Prostate gland (tissue), 2 donors: ENCODE measurements around the gene SBNO2.

Experiments
- POLR2AphosphoS5 ChIP-seq: sonication (generic); formaldehyde crosslinking; IDR thresholded peaks from one replicate; pipeline ENCODE4 v1.6.1; 2017; ENCODE audit warnings: antibody characterized with exemption
- TF ChIP-seq, protein P1 (sequence below), 4 experiments: fragments of 200-600 bp in 2 of 4; fragments of 450-650 bp in 2 of 4; sonication (generic) in 2 of 4; IDR thresholded peaks; 1 replicate in 3 of 4; 2 replicates in 1 of 4; pipeline ENCODE4 v1.5.1; 2016 to 2019; ENCODE audit warnings: antibody characterized with exemption in 4 of 4, mild to moderate bottlenecking in 2 of 4, moderate library complexity in 2 of 4

DNA sequence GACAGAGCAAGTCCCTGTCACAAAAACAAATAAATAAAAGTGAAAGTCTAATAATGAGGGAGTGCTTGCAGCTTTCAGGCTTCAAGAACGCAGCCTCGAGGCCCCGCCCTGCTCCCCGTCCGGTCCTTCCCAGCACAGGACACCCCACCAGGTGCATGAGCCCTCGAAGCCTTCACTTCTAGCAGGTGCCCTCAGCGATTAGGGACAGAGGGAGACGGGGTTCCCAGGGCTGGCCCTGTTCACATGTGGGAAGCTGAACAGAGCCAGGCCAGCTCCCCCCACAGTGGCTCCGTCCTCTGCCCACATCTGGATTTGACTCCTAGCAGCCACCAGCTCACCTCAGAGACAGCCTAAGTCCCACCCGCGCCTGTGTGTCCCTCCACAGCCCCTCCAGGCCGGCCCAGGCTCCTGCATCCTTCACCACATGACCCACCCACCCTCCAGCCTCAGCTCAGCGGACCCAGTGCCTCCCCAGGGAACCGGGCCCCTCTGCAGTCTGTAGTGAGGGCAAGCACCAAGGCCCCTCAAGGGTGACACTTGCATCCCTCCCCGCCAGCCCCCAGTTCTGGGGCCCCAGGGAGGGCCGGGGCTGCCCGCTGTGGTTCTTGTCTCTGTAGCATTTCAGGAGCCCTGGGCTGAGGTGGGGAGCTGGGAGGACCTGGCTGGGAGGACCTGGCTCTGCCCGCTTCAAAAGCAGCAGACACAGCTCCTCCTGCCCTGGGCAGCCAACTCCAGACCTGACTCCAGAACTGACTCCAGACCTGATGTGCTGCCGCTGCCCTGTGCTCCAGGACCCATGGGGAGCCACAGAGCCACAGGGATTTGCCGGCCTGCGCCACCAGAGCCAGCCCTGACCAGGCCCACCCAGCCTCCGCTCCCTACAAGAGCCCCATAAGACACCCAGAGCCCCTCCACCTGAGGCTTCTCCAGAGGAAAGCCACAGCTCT, 43.0 kb downstream of the SBNO2 start:
- TF ChIP-seq, protein P1, sequence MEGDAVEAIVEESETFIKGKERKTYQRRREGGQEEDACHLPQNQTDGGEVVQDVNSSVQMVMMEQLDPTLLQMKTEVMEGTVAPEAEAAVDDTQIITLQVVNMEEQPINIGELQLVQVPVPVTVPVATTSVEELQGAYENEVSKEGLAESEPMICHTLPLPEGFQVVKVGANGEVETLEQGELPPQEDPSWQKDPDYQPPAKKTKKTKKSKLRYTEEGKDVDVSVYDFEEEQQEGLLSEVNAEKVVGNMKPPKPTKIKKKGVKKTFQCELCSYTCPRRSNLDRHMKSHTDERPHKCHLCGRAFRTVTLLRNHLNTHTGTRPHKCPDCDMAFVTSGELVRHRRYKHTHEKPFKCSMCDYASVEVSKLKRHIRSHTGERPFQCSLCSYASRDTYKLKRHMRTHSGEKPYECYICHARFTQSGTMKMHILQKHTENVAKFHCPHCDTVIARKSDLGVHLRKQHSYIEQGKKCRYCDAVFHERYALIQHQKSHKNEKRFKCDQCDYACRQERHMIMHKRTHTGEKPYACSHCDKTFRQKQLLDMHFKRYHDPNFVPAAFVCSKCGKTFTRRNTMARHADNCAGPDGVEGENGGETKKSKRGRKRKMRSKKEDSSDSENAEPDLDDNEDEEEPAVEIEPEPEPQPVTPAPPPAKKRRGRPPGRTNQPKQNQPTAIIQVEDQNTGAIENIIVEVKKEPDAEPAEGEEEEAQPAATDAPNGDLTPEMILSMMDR (IDR thresholded peaks at IDR 0.05) = no peak
- TF ChIP-seq POLR2AphosphoS5 = no peak
